HepG2 (cell line): ENCODE measurements around the gene ASF1B. TPM values are rescaled to one million over a fixed set of nuclear protein-coding genes. Genes with fewer than 3 reads are reported as not detected.
A peak's percentile ranks its signal among the peaks of the same experiment; 100 is the strongest.

Experiments used
- CAMTA2 ChIP-seq: sonication (generic); formaldehyde crosslinking; IDR thresholded peaks from 2 replicates; pipeline ENCODE4 v1.4.0; 2020; ENCODE audit warnings: mild to moderate bottlenecking, missing genetic modification reagents, borderline replicate concordance
- GFI1 ChIP-seq: sonication (generic); formaldehyde crosslinking; IDR thresholded peaks from 2 replicates; pipeline ENCODE4 v1.5.0; 2020; ENCODE audit warnings: missing genetic modification reagents, mild to moderate bottlenecking, borderline replicate concordance
- GMEB2 ChIP-seq: IDR thresholded peaks from 2 replicates; pipeline ENCODE4 v1.6.1; 2016; ENCODE audit warnings: missing biosample characterization, missing genetic modification reagents, low read depth
- HMGXB4 ChIP-seq, 2 experiments: sonication (generic) in 1 of 2; formaldehyde crosslinking in 1 of 2; IDR thresholded peaks; 2 replicates each; pipeline versions ENCODE4 v1.4.0 to v1.6.1; 2018 to 2020; ENCODE audit warnings: missing genetic modification reagents in 2 of 2, borderline replicate concordance in 1 of 2, low read depth in 1 of 2, mild to moderate bottlenecking in 1 of 2, missing biosample characterization in 1 of 2
- NFATC3 ChIP-seq: sonication (generic); formaldehyde crosslinking; IDR thresholded peaks from 2 replicates; pipeline ENCODE4 v1.5.1; 2020; ENCODE audit warnings: mild to moderate bottlenecking, missing genetic modification reagents
- NFYC ChIP-seq: IDR thresholded peaks from 2 replicates; pipeline ENCODE4 v1.6.1; 2016; ENCODE audit warnings: missing genetic modification reagents, missing compliant biosample characterization
- PRDM10 ChIP-seq: sonication (generic); formaldehyde crosslinking; IDR thresholded peaks from 2 replicates; pipeline ENCODE4 v1.4.0; 2020; ENCODE audit warnings: low read depth, missing genetic modification reagents
- RBM22 ChIP-seq: fragments of 200-400 bp; formaldehyde crosslinking; optimal IDR thresholded peaks from 2 replicates; pipeline ENCODE3; 2017; ENCODE audit warnings: mild to moderate bottlenecking, low read length, moderate library complexity
- REL ChIP-seq: sonication (generic); formaldehyde crosslinking; conservative IDR thresholded peaks from 2 replicates; pipeline ENCODE4 v1.8.0; 2022; ENCODE audit warnings: mild to moderate bottlenecking, missing genetic modification reagents, moderate library complexity
- ZBTB26 ChIP-seq: IDR thresholded peaks from 2 replicates; pipeline ENCODE4 v1.6.1; 2016; ENCODE audit warnings: missing compliant biosample characterization, missing genetic modification reagents, borderline replicate concordance
- ZBTB42 ChIP-seq: sonication (generic); formaldehyde crosslinking; IDR thresholded peaks from 2 replicates; pipeline ENCODE4 v1.5.0; 2020; ENCODE audit warnings: mild to moderate bottlenecking, missing genetic modification reagents
- ZNF280D ChIP-seq: sonication (generic); formaldehyde crosslinking; IDR thresholded peaks from 2 replicates; pipeline ENCODE4 v1.5.1; 2020; ENCODE audit warnings: mild to moderate bottlenecking, missing genetic modification reagents
- ZNF414 ChIP-seq: sonication (generic); formaldehyde crosslinking; IDR thresholded peaks from 2 replicates; pipeline ENCODE4 v1.5.0; 2020; ENCODE audit warnings: missing genetic modification reagents
- ZNF496 ChIP-seq: sonication (generic); formaldehyde crosslinking; IDR thresholded peaks from 2 replicates; pipeline ENCODE4 v1.8.1; 2023; ENCODE audit warnings: mild to moderate bottlenecking, moderate library complexity, missing genetic modification reagents; ENCODE audit not compliant: insufficient replicate concordance
- ZNF550 ChIP-seq: sonication (generic); formaldehyde crosslinking; IDR thresholded peaks from 2 replicates; pipeline ENCODE4 v1.4.0; 2020; ENCODE audit warnings: mild to moderate bottlenecking, missing genetic modification reagents, borderline replicate concordance
- ZNF768 ChIP-seq: sonication (generic); formaldehyde crosslinking; IDR thresholded peaks from 2 replicates; pipeline ENCODE4 v1.4.0; 2020; ENCODE audit warnings: missing genetic modification reagents
- polyA plus RNA-seq, 8 experiments: library from polyadenylated mRNA; depleted of rRNA in 3 of 8; stranded (reverse) in 7 of 8; unstranded in 1 of 8; fragments of >200 nt; fragmentation: Illumina TruSeq in 4 of 8; extraction: Trizol in 4 of 8; gene quantifications; 2 replicates each; pipeline versions ENCODE4 v1.2.1 to v1.2.3, GENCODE V29; 2011 to 2016; ENCODE audit warnings: low read depth in 4 of 8, missing spikeins in 1 of 8, mixed read lengths in 1 of 8; ENCODE audit not compliant: insufficient read depth in 1 of 8
- total RNA-seq, 5 experiments: library from RNA; depleted of rRNA; stranded (reverse); fragments of >200 nt; fragmentation: Illumina TruSeq; extraction: Trizol; gene quantifications; 2 replicates each; pipeline ENCODE4 v1.2.3, GENCODE V29; 2016; ENCODE audit warnings: low read depth in 1 of 5

Gene ASF1B
- total and polyA plus RNA-seq, 2 of the 13 experiments (the other 11 are each of a cell fraction or from before 2014, with no cell fraction given), result 18.2 to 24.8 TPM

GRCh38 chr19:14112809-14113385 lies 23.5 kb downstream of the ASF1B start (continued):
- no peak for TF ChIP-seq GMEB2 (CRISPR knock-in tag)
- no peak for TF ChIP-seq NFATC3 (CRISPR knock-in tag)
- no peak for TF ChIP-seq CAMTA2
- no peak for TF ChIP-seq RBM22
- TF ChIP-seq ZNF768, result no peak
- TF ChIP-seq PRDM10 (CRISPR knock-in tag), result no peak
- no peak for TF ChIP-seq ZNF550 (CRISPR knock-in tag)
- TF ChIP-seq ZNF496 (CRISPR knock-in tag), result no peak
- no peak for TF ChIP-seq REL (CRISPR knock-in tag)
- TF ChIP-seq ZBTB42 (CRISPR knock-in tag), result no peak; the same call in 1 of the 2 replicates
- no peak for TF ChIP-seq GFI1 (CRISPR knock-in tag)
- no peak for TF ChIP-seq ZNF414
- TF ChIP-seq NFYC (CRISPR knock-in tag), result no peak
- no peak for TF ChIP-seq ZBTB26 (CRISPR knock-in tag)
- no peak for TF ChIP-seq ZNF280D
- 0 out of 4 replicates have a peak, but pooled peaks of 1 of the 2 experiments have one; percentile 32 for TF ChIP-seq HMGXB4 (CRISPR knock-in tag; IDR thresholded peaks at IDR 0.05; ENCODE audit: borderline replicate concordance in 1 of 2, low read depth in 1 of 2)
